ENCODE measurements around the gene NANOS3. TPM values are rescaled to one million over a fixed set of nuclear protein-coding genes. Genes with fewer than 3 reads are reported as not detected.

NANOS3 gene
- total RNA-seq, 1 donor from 2014 or later: not detected

DNA sequence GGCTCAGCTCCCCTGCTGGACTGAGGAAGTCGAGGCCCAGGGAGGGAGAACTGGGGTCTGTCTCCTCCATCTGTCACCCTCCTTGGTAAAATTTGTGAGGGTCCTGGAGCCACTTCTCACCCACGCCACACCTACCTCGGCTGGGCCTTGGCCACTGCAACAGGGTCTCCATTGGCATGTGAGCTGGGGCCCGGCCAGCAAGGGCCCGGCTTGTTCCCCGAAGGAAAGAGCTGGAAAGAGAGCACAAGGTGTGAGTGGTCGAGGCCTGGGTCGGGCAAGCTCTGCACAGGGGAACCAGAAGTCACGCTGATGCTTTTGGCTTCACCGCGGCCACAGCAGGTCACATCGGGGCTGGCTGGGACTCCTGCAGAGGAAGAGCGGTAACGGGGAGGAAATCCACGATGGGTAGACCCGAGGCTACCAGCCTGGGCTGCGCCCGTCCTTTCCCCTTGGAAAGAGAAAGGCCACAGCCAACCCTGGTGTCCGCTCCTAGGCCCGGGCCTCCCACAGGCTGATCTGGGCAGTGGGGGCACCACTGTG lies 9.0 kb downstream of the NANOS3 start:
- no peak for DNase-seq

GRCh38 chr19:13887018-13887436 lies 10.1 kb downstream of the NANOS3 start:
- no peak for DNase-seq

GRCh38 chr19:13887517-13887916 lies 10.6 kb downstream of the NANOS3 start:
- no peak for DNase-seq

DNA sequence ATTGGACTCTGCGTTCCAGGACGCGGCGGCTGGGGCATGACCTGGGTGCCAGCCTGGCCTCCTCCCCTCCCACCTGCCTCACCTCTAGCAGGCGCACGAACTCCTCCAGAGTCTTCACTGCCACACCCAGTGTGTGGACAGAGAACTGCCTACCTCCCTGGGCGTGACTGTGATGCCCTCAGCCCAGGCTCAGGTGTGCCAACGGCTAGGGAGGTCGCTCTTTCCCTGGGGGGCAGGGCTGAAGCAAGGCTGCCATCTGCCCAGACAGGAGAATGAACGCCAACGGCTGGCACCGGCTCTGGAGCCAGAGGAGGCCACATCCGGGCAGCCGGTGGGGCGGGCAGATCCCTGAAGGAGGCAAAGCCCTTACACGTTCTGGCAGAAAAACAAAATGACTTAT lies 11.3 kb downstream of the NANOS3 start:
- no peak for DNase-seq

- no peak for DNase-seq
Observed at GRCh38 chr19:13890136-13890535, 13.2 kb downstream of the NANOS3 start.

GRCh38 chr19:13892870-13893269 lies 15.9 kb downstream of the NANOS3 start:
- DNase-seq: no peak

GRCh38 chr19:13894552-13894951 lies 17.6 kb downstream of the NANOS3 start:
- DNase-seq: no peak

DNA sequence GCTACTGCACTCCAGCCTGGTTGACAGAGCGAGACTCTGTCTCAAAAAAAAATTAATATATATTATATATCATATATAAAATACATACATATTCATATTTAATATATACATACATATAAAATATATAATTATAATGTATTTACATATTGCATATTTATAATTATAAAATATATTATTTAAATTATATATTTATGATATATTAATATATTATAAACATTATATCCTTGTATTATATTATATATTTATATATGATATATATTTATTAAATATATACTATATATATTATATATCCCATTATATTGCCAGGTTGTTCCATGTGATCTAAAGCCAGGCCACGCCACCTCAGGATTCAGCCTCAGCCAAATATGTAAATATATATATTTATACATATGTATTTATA lies 19.3 kb downstream of the NANOS3 start:
- DNase-seq: no peak

DNA sequence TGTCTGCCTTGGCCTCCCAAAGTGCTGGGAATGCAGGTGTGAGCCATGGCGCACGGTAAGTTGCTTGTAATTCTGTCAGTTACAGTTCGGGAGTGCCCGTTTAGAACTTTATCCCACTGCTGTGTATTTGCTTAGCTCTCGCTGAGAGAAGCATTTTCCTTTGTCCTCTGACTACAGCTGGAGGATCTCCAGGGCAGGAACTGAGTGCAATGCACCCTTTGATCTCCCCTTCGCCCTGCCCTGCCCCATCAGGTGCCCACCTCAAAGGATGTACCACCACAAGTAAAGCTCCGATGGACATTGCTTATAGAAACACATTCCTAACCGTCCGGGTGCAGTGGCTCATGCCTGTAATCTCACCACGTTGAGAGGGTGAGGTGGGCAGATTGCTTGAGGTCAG lies 22.5 kb downstream of the NANOS3 start:
- DNase-seq: no peak

- no peak for DNase-seq
Observed at GRCh38 chr19:13899912-13900584, 23.1 kb downstream of the NANOS3 start.

GRCh38 chr19:13902993-13903555 lies 26.1 kb downstream of the NANOS3 start:
- no peak for DNase-seq

- DNase-seq: peak; percentile 95
Observed at GRCh38 chr19:13905634-13906520, 28.9 kb downstream of the NANOS3 start, which contains the start of the genes BRME1 and CC2D1A. Gene BRME1, minus strand, starts transcription at chr19:13906117. Its CDS starts 1,225 bp downstream, at chr19:13904892. Gene CC2D1A, plus strand, starts transcription at chr19:13906201. Its CDS starts 241 bp downstream, at chr19:13906442.

DNA sequence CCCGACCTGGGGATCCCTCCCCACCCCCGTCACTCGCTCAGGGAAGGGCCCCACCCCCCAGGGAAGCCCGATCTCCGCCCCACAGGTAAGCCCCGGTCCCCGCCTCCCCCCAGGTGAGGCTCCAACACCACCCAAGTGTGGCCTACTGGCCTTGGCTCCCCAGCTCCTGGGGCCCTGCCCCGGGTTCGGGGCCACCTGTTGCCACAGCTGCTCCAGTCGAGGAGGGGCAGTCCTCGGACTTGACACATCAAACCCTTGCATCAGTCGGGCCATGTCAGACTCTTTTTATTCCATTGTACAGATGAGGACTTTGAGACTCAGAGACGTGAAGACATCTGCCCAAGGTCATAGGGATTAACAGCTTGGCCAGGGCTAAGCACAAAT lies 29.6 kb downstream of the NANOS3 start:
- DNase-seq: peak; percentile 47

DNA sequence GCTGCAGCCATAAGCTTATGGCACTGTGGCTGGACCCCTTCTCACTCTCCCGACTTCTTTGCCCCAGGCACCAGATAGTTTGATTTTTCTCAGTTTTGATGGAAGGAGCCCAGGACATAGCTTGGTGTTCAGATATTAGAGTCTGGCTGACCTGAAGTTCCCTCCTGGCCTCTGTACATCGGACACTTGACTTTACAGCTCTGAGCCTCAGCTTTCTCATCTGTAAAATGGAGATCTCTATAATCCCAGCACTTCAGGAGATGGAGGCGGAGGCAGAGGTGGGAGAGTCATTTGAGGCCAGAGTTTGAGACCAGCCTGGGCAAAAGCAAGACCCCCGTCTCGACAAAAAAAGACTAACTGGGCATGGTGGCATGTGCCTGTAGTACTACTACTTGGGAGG lies 30.0 kb downstream of the NANOS3 start:
- DNase-seq: no peak

- DNase-seq: no peak
Observed at GRCh38 chr19:13908674-13909073, 31.7 kb downstream of the NANOS3 start.

GRCh38 chr19:13909430-13909829 lies 32.5 kb downstream of the NANOS3 start:
- DNase-seq: no peak

DNA sequence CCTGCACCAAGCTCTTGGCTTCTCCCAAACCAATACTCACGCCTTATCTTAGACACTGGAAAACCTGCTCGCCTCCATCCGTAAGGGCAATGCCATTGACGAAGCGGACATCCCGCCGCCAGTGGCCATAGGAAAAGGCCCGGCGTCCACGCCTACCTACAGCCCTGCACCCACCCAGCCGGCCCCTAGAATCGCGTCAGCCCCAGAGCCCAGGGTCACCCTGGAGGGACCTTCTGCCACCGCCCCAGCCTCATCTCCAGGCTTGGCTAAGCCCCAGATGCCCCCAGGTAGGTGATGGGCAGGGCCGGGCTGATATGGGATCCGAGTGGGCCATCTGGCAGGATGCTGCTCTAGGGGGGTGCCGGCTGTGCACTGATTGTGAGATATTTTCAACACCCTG lies 36.4 kb downstream of the NANOS3 start:
- no peak for DNase-seq

- DNase-seq: no peak
Observed at GRCh38 chr19:13914777-13915176, 37.8 kb downstream of the NANOS3 start.

DNA sequence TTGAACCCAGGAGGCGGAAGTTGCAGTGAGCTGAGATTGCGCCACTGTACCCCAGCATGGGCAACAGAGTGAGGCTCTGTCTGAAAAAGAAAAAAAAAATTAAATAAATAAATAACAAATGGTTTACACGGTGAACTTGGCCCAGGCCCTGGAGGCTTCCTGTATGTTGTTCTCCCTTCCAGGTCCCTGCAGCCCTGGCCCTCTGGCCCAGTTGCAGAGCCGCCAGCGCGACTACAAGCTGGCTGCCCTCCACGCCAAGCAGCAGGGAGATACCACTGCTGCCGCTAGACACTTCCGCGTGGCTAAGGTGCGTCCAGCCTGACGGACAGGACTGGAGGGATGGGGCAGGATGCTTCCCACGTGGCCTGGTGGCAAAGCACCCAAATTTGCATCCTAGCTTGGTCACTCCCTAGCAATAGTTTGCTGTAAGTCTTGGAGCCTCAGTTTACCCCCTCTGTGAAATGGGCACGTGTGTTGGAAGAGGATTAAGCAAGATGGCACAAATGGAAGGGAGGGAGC lies 41.0 kb downstream of the NANOS3 start:
- no peak for DNase-seq

GRCh38 chr19:13918726-13919411 lies 41.9 kb downstream of the NANOS3 start:
- DNase-seq: no peak

- DNase-seq: no peak
Observed at GRCh38 chr19:13920524-13920923, 43.6 kb downstream of the NANOS3 start.

All from tongue (tissue), 2 donors.